Measurements from ENCODE around the gene ZNF710. TPM values are rescaled to one million over a fixed set of nuclear protein-coding genes. Genes with fewer than 3 reads are reported as not detected.
A peak's percentile ranks its signal among the peaks of the same experiment; 100 is the strongest.

Gene ZNF710
- total RNA-seq, 1 experiment from 2014 or later = 10.0 TPM

DNA sequence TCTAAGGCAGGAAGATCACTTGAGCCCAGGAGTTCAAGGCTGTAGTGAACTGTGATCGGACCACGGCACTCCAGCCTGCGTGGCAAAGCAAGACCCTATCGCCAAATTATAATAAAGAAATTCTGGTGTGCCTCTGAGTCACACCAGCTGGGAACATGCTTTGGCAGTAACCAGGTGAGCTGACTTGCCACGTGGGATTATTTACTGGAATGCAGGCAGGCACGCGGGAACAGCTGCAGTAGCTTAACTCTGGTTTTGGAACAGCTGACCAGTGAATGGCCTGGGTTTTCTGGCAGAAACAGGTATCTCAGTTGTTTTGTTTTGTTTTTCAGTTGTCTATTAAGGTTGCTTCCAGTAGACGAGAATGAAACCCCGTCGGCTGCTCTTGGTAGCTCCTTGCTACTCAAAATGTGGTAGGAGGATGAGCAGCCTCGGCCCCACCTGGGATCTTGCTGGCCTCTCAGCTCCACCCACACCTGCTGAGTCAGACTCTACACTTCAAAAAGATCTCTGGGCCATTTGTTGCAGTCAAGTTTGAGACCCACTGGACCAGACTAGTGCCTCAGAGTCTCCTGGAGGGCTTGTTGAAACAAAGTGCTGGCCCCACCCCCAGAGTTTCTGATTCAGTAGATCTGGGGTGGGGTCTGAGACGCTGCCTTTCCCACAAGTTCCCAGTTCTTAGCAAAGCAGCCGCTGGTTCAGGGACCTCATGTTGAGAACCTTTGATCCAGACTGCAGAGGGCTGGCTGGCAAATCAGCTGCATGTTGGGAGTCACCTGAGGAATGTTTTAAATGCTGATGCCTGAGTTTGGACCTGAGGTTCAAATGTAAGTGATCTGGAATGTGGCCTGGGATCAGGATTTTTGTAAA, 74.5 kb downstream of the ZNF710 start:
- no peaks in the 10 kb centered on the region; a peak in 1 of 4 replicates for H3K36me3 ChIP-seq (ENCODE audit: control insufficient read depth in 1 of 2, insufficient read depth in 2 of 2, low read length in 2 of 2)
- no peaks in the 10 kb centered on the region for H3K79me2 ChIP-seq (ENCODE audit: insufficient read depth, low read length)
- no peak overlapping the region for H2AFZ ChIP-seq (ENCODE audit: low read depth, low read length, poor library complexity, severe bottlenecking)
- DNase-seq (ENCODE audit: low read depth, low spot score) (peak; percentile 27), ATAC-seq (peak; percentile 74)
- RAD21 ChIA-PET (ENCODE audit: low non-redundant PET in 1 of 2, low total read pairs in 2 of 2, uncharacterized antibody in 2 of 2, unreplicated experiment in 2 of 2) = no interaction called here
- no peaks in the 10 kb centered on the region for H3K27me3 ChIP-seq (ENCODE audit: insufficient read depth, low read length)
- peak overlapping the region; percentile 51 for H3K4me2 ChIP-seq (ENCODE audit: low read length)
- peaks cover 17 to 22% of the 10 kb centered on the region in 2 experiments for H3K4me1 ChIP-seq (ENCODE audit: control insufficient read depth in 1 of 2, insufficient read depth in 2 of 2, low read length in 2 of 2)
- no peaks in the 10 kb centered on the region for H3K9me3 ChIP-seq (ENCODE audit: control insufficient read depth in 1 of 2, insufficient read depth in 1 of 2, low read depth in 1 of 2, low read length in 2 of 2)
- no peaks in the 10 kb centered on the region for H4K20me1 ChIP-seq (ENCODE audit: insufficient read depth)
- peak; percentile 46; the same call in 1 of the 2 replicates for TF ChIP-seq SP1 (IDR thresholded peaks at IDR 0.05; ENCODE audit: low read depth)
- TF ChIP-seq, protein P1, sequence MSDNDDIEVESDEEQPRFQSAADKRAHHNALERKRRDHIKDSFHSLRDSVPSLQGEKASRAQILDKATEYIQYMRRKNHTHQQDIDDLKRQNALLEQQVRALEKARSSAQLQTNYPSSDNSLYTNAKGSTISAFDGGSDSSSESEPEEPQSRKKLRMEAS (IDR thresholded peaks at IDR 0.05) = peak; percentile 88
- TF ChIP-seq JUND (IDR thresholded peaks at IDR 0.05) = peak; percentile 53
- no peak for TF ChIP-seq ZNF274 (IDR thresholded peaks at IDR 0.05; ENCODE audit: low read depth, low read length)
- peak; percentile 77; the same call in 1 of the 2 replicates for TF ChIP-seq SIN3A (IDR thresholded peaks at IDR 0.05; ENCODE audit: low read depth)
- no peak for TF ChIP-seq POLR2A (IDR thresholded peaks at IDR 0.05; ENCODE audit: borderline replicate concordance, extremely low read depth, insufficient read depth, insufficient read length)
- TF ChIP-seq EGR1 (IDR thresholded peaks at IDR 0.05; ENCODE audit: low read depth) = 0 out of 2 replicates have a peak, but pooled peaks have one; percentile 25
- TF ChIP-seq ZFX (IDR thresholded peaks at IDR 0.05) = no peak
- TF ChIP-seq, protein P2, sequence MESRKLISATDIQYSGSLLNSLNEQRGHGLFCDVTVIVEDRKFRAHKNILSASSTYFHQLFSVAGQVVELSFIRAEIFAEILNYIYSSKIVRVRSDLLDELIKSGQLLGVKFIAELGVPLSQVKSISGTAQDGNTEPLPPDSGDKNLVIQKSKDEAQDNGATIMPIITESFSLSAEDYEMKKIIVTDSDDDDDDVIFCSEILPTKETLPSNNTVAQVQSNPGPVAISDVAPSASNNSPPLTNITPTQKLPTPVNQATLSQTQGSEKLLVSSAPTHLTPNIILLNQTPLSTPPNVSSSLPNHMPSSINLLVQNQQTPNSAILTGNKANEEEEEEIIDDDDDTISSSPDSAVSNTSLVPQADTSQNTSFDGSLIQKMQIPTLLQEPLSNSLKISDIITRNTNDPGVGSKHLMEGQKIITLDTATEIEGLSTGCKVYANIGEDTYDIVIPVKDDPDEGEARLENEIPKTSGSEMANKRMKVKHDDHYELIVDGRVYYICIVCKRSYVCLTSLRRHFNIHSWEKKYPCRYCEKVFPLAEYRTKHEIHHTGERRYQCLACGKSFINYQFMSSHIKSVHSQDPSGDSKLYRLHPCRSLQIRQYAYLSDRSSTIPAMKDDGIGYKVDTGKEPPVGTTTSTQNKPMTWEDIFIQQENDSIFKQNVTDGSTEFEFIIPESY (IDR thresholded peaks at IDR 0.05; ENCODE audit: extremely low read depth, insufficient replicate concordance, low read length) = no peak
- no peak for TF ChIP-seq YY1 (IDR thresholded peaks at IDR 0.05; ENCODE audit: extremely low read depth, insufficient replicate concordance, low read depth, low read length)
- POLR2A ChIA-PET = interaction anchor here (0.7 to 1.4 kb wide), 2 partner anchors 11 to 316 kb away, joined by 3 to 4 read pairs; no protein-coding TSS in a partner anchor
- H3K9me2 ChIP-seq (ENCODE audit: insufficient read depth) = no peaks in the 10 kb centered on the region
- peak overlapping the region; percentile 22; the same call in 1 of the 2 replicates for H3K9ac ChIP-seq (ENCODE audit: low read length)
- H3K4me3 ChIP-seq (replicated peaks in 1 of 2; ENCODE audit: low read depth in 1 of 2, low read length in 2 of 2) = 0 out of 4 replicates have a peak overlapping the region, but pooled peaks of 1 of the 2 experiments have one; percentile 2
- CTCF ChIA-PET = interaction anchor here (0.8 to 3.9 kb wide), 6 partner anchors 9 to 335 kb away, joined by 3 to 29 read pairs (median 4); no protein-coding TSS in a partner anchor
- BruUV-seq (replicated peaks) = no TSS peak
- intact Hi-C loops (cut with micrococcal nuclease) = no loop called here
- H3K27ac ChIP-seq (ENCODE audit: low read depth, low read length) = peak overlapping the region; percentile 46; the same call in 1 of the 2 replicates
